ENCODE results near the gene SELENOH.

DNA sequence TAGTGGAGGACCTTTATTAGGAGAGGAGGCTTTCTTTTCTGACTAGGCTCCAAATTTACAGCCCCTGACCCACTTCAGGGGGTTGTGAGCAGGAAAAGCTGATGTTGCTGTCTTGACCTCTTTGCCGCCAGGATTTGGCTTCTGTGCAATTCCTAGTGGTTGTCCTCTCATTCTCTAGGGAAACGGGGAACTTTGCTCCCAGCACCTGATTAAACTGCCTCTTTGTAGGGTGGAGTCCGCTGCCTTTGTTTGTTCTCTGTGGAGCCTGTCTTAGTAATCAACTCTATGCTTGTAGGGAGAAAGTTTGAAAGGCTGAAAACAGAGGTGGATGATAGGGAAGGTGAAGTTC is 36.7 kb downstream of the SELENOH start:
- TF ChIP-seq EZH2phosphoT487 (IDR thresholded peaks at IDR 0.05; ENCODE audit: low read length), result no peak
- TF ChIP-seq, protein P1, sequence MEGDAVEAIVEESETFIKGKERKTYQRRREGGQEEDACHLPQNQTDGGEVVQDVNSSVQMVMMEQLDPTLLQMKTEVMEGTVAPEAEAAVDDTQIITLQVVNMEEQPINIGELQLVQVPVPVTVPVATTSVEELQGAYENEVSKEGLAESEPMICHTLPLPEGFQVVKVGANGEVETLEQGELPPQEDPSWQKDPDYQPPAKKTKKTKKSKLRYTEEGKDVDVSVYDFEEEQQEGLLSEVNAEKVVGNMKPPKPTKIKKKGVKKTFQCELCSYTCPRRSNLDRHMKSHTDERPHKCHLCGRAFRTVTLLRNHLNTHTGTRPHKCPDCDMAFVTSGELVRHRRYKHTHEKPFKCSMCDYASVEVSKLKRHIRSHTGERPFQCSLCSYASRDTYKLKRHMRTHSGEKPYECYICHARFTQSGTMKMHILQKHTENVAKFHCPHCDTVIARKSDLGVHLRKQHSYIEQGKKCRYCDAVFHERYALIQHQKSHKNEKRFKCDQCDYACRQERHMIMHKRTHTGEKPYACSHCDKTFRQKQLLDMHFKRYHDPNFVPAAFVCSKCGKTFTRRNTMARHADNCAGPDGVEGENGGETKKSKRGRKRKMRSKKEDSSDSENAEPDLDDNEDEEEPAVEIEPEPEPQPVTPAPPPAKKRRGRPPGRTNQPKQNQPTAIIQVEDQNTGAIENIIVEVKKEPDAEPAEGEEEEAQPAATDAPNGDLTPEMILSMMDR (IDR thresholded peaks at IDR 0.05; ENCODE audit: low read length), result no peak
